K562 (cell line): ENCODE measurements around the gene SYVN1. TPM values are rescaled to one million over a fixed set of nuclear protein-coding genes. Genes with fewer than 3 reads are reported as not detected.

Experiments used
- ATAC-seq: fragments of 200-7000 bp; cut with Tn5 transposase; 3 replicates; pipeline ENCODE4 v1.9.1; 2020; ENCODE audit warnings: moderate library complexity
- BruUV-seq: library from RNA; stranded (reverse); fragments of 400-500 nt; replicated peaks from 2 replicates; lab custom pipeline; 2021; lab: Mats Ljungman, UMichigan
- CTCF ChIA-PET: fragments of 300-600 bp; formaldehyde crosslinking; extraction: SDS; loops from one replicate; lab custom pipeline; 2021; ENCODE audit warnings: low intra/inter-chr PET ratio; lab: Yijun Ruan, JAX
- POLR2A ChIA-PET: fragments of 300-600, 350-650 bp; sonication (Branson Sonifier 250); formaldehyde crosslinking; extraction: SDS; loops from one replicate; lab custom pipeline; 2021; ENCODE audit warnings: antibody characterized with exemption, inconsistent platforms; lab: Yijun Ruan, JAX
- DNase-seq, 4 experiments: peaks; one replicate each; pipeline versions ENCODE4 v3.0.0 to v3.0.0-alpha.2; 2011 to 2018; ENCODE audit warnings: low spot score in 3 of 4, mixed read lengths in 3 of 4; ENCODE audit errors: extremely low read depth in 1 of 4
- FAIRE-seq: peaks from 2 replicates; lab custom pipeline; 2011; peaks lifted over from hg19 to GRCh38; lab: Jason Lieb, UNC
- H2AFZ ChIP-seq: 2 replicates; pipeline ENCODE4 v1.6.0; 2011; ENCODE audit warnings: low read depth, low read length, control low read depth, inconsistent platforms
- H3K27ac ChIP-seq: fragments of 200-600 bp; 3 replicates; pipeline ENCODE4 v1.8.0; 2011; ENCODE audit warnings: low read depth, mild to moderate bottlenecking, control low read depth, inconsistent platforms, low read length, moderate library complexity, mixed read lengths; ENCODE audit errors: extremely low read depth
- H3K27me3 ChIP-seq, 2 experiments: fragments of 300-600 bp in 1 of 2; 2 replicates in 1 of 2; 3 replicates in 1 of 2; pipeline versions ENCODE4 v1.6.0 to v1.8.0; 2011; ENCODE audit warnings: inconsistent platforms in 2 of 2, low read length in 2 of 2, mild to moderate bottlenecking in 1 of 2, mixed read lengths in 1 of 2, moderate library complexity in 1 of 2; ENCODE audit not compliant: control insufficient read depth in 2 of 2, insufficient read depth in 2 of 2
- H3K36me3 ChIP-seq: fragments of 300-600 bp; 3 replicates; pipeline ENCODE4 v1.8.0; 2011; ENCODE audit warnings: mild to moderate bottlenecking, low read length, inconsistent platforms; ENCODE audit not compliant: control insufficient read depth, insufficient read depth
- H3K4me1 ChIP-seq, 2 experiments: fragments of 200-600 bp in 1 of 2; replicated peaks in 1 of 2; 2 replicates in 1 of 2; 3 replicates in 1 of 2; pipeline versions ENCODE4 v1.5.1 to v1.8.0; 2011; ENCODE audit warnings: inconsistent platforms in 2 of 2, low read length in 2 of 2, mild to moderate bottlenecking in 1 of 2, mixed read lengths in 1 of 2, moderate library complexity in 1 of 2; ENCODE audit not compliant: control insufficient read depth in 2 of 2, insufficient read depth in 2 of 2
- H3K4me2 ChIP-seq: 2 replicates; pipeline ENCODE4 v1.6.1; 2011; ENCODE audit warnings: low read length, control low read depth, inconsistent platforms, mixed read lengths; ENCODE audit not compliant: insufficient read depth
- H3K4me3 ChIP-seq: fragments of 200-600 bp; sonication (generic), shearing (Covaris generic); 2 replicates; pipeline ENCODE4 v1.5.1; 2016; ENCODE audit warnings: control low read depth, inconsistent platforms
- H3K79me2 ChIP-seq: fragments of 200-600 bp; 3 replicates; pipeline ENCODE4 v1.8.0; 2011; ENCODE audit warnings: low read length, inconsistent platforms; ENCODE audit not compliant: control insufficient read depth, insufficient read depth
- H3K9ac ChIP-seq, 2 experiments: 2 replicates each; pipeline versions ENCODE4 v1.6.0 to v1.6.1; 2011; ENCODE audit warnings: low read depth in 2 of 2, low read length in 2 of 2, control low read depth in 1 of 2, inconsistent platforms in 1 of 2, mild to moderate bottlenecking in 1 of 2, mixed read lengths in 1 of 2; ENCODE audit not compliant: insufficient read depth in 1 of 2
- H3K9me1 ChIP-seq: one replicate; pipeline ENCODE4 v1.6.0; 2011; ENCODE audit warnings: inconsistent platforms, mild to moderate bottlenecking, low read length, moderate library complexity; ENCODE audit not compliant: control insufficient read depth, insufficient read depth
- H3K9me3 ChIP-seq: replicated peaks from 2 replicates; pipeline ENCODE4 v1.5.1; 2011; ENCODE audit warnings: low read depth, low read length, inconsistent platforms; ENCODE audit not compliant: control insufficient read depth, insufficient read depth
- H4K20me1 ChIP-seq: replicated peaks from 2 replicates; pipeline ENCODE4 v1.6.1; 2011; ENCODE audit warnings: low read length, inconsistent platforms, mixed read lengths; ENCODE audit not compliant: control insufficient read depth, insufficient read depth
- BCOR ChIP-seq: fragments of 450-650 bp; IDR thresholded peaks from 2 replicates; pipeline ENCODE4 v1.6.1; 2016
- BHLHE40 ChIP-seq: IDR thresholded peaks from 2 replicates; pipeline ENCODE4 v1.6.1; 2011; ENCODE audit warnings: low read length, improper control_type of control experiment
- STAT5A ChIP-seq: IDR thresholded peaks from 2 replicates; pipeline ENCODE4 v1.6.1; 2012; ENCODE audit warnings: low read length, inconsistent platforms, borderline replicate concordance
- TBL1XR1 ChIP-seq, 2 experiments: IDR thresholded peaks; 2 replicates each; pipeline ENCODE4 v1.6.1; 2012; ENCODE audit warnings: improper control_type of control experiment in 2 of 2, low read length in 2 of 2, mild to moderate bottlenecking in 1 of 2
- TCF15 ChIP-seq: fragments of 250-450 bp; sonication (Bioruptor Pico); IDR thresholded peaks from 2 replicates; pipeline ENCODE4 v1.8.0; 2022; ENCODE audit warnings: moderate library complexity, mild to moderate bottlenecking, inconsistent platforms
- TRIM24 ChIP-seq, 2 experiments: fragments of 450-650 bp; IDR thresholded peaks; 2 replicates each; pipeline ENCODE4 v1.6.1; 2016
- ZNF431 ChIP-seq: sonication (generic); formaldehyde crosslinking; IDR thresholded peaks from 2 replicates; pipeline ENCODE4 v1.8.0; 2022; ENCODE audit warnings: mild to moderate bottlenecking, missing genetic modification reagents
- ZNF764 ChIP-seq: fragments of 250-450 bp; sonication (Bioruptor Pico); IDR thresholded peaks from 2 replicates; pipeline ENCODE4 v1.4.0; 2020; ENCODE audit warnings: low read depth, mild to moderate bottlenecking, moderate library complexity
- whole genome bisulfite sequencing: fragments of 100-300 bp; shearing (Covaris generic); methylation state at CpG from one replicate; pipeline ENCODE4 v1.1.6; 2016; ENCODE audit warnings: low coverage, mixed read lengths; ENCODE audit not compliant: insufficient coverage; ENCODE audit errors: missing lambda C conversion rate; 5-methylcytosine and 5-hydroxymethylcytosine counted together
- in situ Hi-C: fragments of 300-500 bp; cut with MboI; formaldehyde crosslinking; loops from 4 replicates; pipeline ENCODE4 v1.15.0; 2018; ENCODE audit warnings: inconsistent platforms, mixed read lengths
- intact Hi-C: fragments of 100-400 bp; cut with micrococcal nuclease; formaldehyde crosslinking; loops from 2 replicates; pipeline ENCODE4 v1.14.2; 2022
- polyA plus RNA-seq, 8 experiments: library from polyadenylated mRNA; depleted of rRNA in 4 of 8; stranded (reverse) in 5 of 8; unstranded in 3 of 8; fragments of >200 nt; fragmentation: Nextera tagmentation in 2 of 8; fragmentation: Illumina TruSeq in 1 of 8; extraction: Ambion mirVana in 2 of 8; extraction: Trizol in 1 of 8; gene quantifications; 2 replicates each; pipeline versions ENCODE4 v1.2.1 to v1.2.3, GENCODE V29; 2011 to 2014; ENCODE audit warnings: inconsistent platforms in 1 of 8, missing spikeins in 1 of 8
- total RNA-seq, 7 experiments: library from RNA; depleted of rRNA in 6 of 7; stranded (reverse); fragments of >200 nt in 6 of 7; fragmentation: Illumina TruSeq in 2 of 7; extraction: Trizol in 2 of 7; gene quantifications; 2 replicates each; pipeline versions ENCODE4 v1.2.1 to v1.2.3, GENCODE V29; 2011 to 2021; ENCODE audit warnings: low replicate concordance in 1 of 7
- TF ChIP-seq, protein P1 (sequence below): IDR thresholded peaks from 2 replicates; pipeline ENCODE4 v1.6.1; 2012; ENCODE audit warnings: low read depth, low read length, improper control_type of control experiment, borderline replicate concordance

SYVN1 gene
- total and polyA plus RNA-seq, 9 of the 15 experiments (the other 6 are each of a cell fraction or from before 2014, with no cell fraction given), result 0.41 to 47.4 (median 9.9) TPM

- peak; percentile 71 for TF ChIP-seq STAT5A
- no peak for TF ChIP-seq ZNF431 (CRISPR knock-in tag)
- peak; percentile 63; the same call in 1 of the 2 replicates for TF ChIP-seq BCOR
- peak; percentile 59 to 77; a peak in 3 of 4 replicates for TF ChIP-seq TRIM24 (IDR thresholded peaks at IDR 0.05)
- peak in 1 of 2 experiments; percentile 65; a peak in 1 of 4 replicates for TF ChIP-seq TBL1XR1 (IDR thresholded peaks at IDR 0.05; ENCODE audit: low read length in 2 of 2)
- no peak for TF ChIP-seq TCF15 (CRISPR knock-in tag)
- TF ChIP-seq, protein P1, sequence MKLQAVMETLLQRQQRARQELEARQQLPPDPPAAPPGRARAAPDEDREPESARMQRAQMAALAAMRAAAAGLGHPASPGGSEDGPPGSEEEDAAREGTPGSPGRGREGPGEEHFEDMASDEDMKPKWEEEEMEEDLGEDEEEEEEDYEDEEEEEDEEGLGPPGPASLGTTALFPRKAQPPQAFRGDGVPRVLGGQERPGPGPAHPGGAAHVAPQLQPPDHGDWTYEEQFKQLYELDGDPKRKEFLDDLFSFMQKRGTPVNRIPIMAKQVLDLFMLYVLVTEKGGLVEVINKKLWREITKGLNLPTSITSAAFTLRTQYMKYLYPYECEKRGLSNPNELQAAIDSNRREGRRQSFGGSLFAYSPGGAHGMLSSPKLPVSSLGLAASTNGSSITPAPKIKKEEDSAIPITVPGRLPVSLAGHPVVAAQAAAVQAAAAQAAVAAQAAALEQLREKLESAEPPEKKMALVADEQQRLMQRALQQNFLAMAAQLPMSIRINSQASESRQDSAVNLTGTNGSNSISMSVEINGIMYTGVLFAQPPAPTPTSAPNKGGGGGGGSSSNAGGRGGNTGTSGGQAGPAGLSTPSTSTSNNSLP, result no peak
Observed at GRCh38 chr11:65169164-65169641, 34.9 kb upstream of the SYVN1 start (continued).

DNA sequence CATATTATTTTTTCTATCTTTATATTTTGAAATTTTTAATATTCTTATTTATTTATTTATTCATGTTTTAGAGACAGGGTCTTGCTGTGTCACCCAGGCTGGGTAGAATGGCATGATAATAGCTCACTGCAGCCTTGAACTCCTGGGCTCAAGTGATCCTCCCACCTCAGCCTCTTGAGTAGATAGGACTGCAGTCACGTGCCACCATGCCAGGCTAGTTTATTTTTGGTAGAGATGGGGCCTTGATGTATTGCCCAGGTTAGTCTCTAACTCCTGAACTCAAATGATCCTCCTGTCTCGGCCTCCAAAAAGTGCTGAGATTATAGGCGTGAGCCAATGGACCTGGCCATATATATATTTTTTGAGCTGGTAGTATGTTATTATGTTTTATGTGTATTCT is 33.3 kb upstream of the SYVN1 start:
- CTCF ChIA-PET, result no interaction called here
- H3K27me3 ChIP-seq, result no peaks in the 10 kb centered on the region; a peak in 1 of 5 replicates
- in situ Hi-C loops, result no loop called here
- no peaks in the 10 kb centered on the region for H3K9me3 ChIP-seq
- 82% methylated on average over 3 of the region's 3 CpGs for WGBS
- no peaks in the 10 kb centered on the region for H4K20me1 ChIP-seq
- intact Hi-C loops, result loop anchor here (2.0 kb wide), 1 partner anchor 33 kb away; the partner anchor contains the start of gene SYVN1
- ATAC-seq (no peak), FAIRE-seq (no peak), DNase-seq (no peak)
- no peak overlapping the region for H3K9ac ChIP-seq
- no peaks in the 10 kb centered on the region for H3K9me1 ChIP-seq
- H3K4me2 ChIP-seq, result no peak overlapping the region
- H3K4me3 ChIP-seq, result no peak overlapping the region
- peaks cover 31 to 45% of the 10 kb centered on the region in 2 experiments for H3K4me1 ChIP-seq
- POLR2A ChIA-PET, result interaction anchor here (0.6 to 4.2 kb wide), 4 partner anchors 14 to 670 kb away, joined by 3 to 52 read pairs (median 4); partner anchors contain the start of genes CAPN1 and SYVN1
- TF ChIP-seq BHLHE40 (peak; percentile 35; the same call in 1 of the 2 replicates), ZNF764 (CRISPR knock-in tag) (no peak)
- no peaks in the 10 kb centered on the region for H3K36me3 ChIP-seq
- no TSS peak for BruUV-seq
- no peak overlapping the region for H2AFZ ChIP-seq
- no peak overlapping the region for H3K27ac ChIP-seq
- peaks cover 6% of the 10 kb centered on the region; the same call in 1 of the 3 replicates for H3K79me2 ChIP-seq
